Measurements from ENCODE around the gene LMNA. TPM values are rescaled to one million over a fixed set of nuclear protein-coding genes. Genes with fewer than 3 reads are reported as not detected.

Gene LMNA
- total RNA-seq, 1 donor, result 280 TPM

- DNase-seq (ENCODE audit: low read depth in 2 of 3, low spot score in 2 of 3), result no peak
Measured at GRCh38 chr1:156135930-156136871, 21.7 kb downstream of the LMNA start.

- DNase-seq (ENCODE audit: low read depth in 2 of 3, low spot score in 2 of 3), result no peak
Measured at GRCh38 chr1:156136970-156137483, 22.5 kb downstream of the LMNA start.

- no peak for DNase-seq (ENCODE audit: low read depth in 2 of 3, low spot score in 2 of 3)
Measured at GRCh38 chr1:156138458-156138867, 24.0 kb downstream of the LMNA start.

- DNase-seq (ENCODE audit: low read depth in 2 of 3, low spot score in 2 of 3), result peak in 1 of 3 donors; percentile 46
Measured at GRCh38 chr1:156140879-156141707, 26.6 kb downstream of the LMNA start.

- no peak for DNase-seq (ENCODE audit: low read depth in 2 of 3, low spot score in 2 of 3)
Measured at GRCh38 chr1:156143765-156144489, 29.4 kb downstream of the LMNA start.

GRCh38 chr1:156144742-156145141 lies 30.2 kb downstream of the LMNA start:
- no peak for DNase-seq (ENCODE audit: low read depth in 2 of 3, low spot score in 2 of 3)

- DNase-seq (ENCODE audit: low read depth in 2 of 3, low spot score in 2 of 3), result no peak
Measured at GRCh38 chr1:156145650-156146019, 31.1 kb downstream of the LMNA start.

- peak in 2 of 3 donors; percentile 83 to 92 for DNase-seq (ENCODE audit: low read depth in 2 of 3, low spot score in 2 of 3)
Measured at GRCh38 chr1:156146020-156146768, 31.7 kb downstream of the LMNA start.

- DNase-seq (ENCODE audit: low read depth in 2 of 3, low spot score in 2 of 3), result peak in 2 of 3 donors; percentile 56 to 66
Measured at GRCh38 chr1:156146769-156147405, 32.4 kb downstream of the LMNA start.

- DNase-seq (ENCODE audit: low read depth in 2 of 3, low spot score in 2 of 3), result peak in 2 of 3 donors; percentile 82 to 89
Measured at GRCh38 chr1:156148216-156148615, 33.7 kb downstream of the LMNA start.

- DNase-seq (ENCODE audit: low read depth in 2 of 3, low spot score in 2 of 3), result no peak
Measured at GRCh38 chr1:156149374-156150332, 35.1 kb downstream of the LMNA start.

GRCh38 chr1:156150333-156151011 lies 36.0 kb downstream of the LMNA start:
- no peak for DNase-seq (ENCODE audit: low read depth in 2 of 3, low spot score in 2 of 3)

- no peak for DNase-seq (ENCODE audit: low read depth in 2 of 3, low spot score in 2 of 3)
Measured at GRCh38 chr1:156151093-156151688, 36.7 kb downstream of the LMNA start.

- no peak for DNase-seq (ENCODE audit: low read depth in 2 of 3, low spot score in 2 of 3)
Measured at GRCh38 chr1:156152628-156153027, 38.1 kb downstream of the LMNA start.

- no peak for DNase-seq (ENCODE audit: low read depth in 2 of 3, low spot score in 2 of 3)
Measured at GRCh38 chr1:156153362-156153761, 38.9 kb downstream of the LMNA start, which contains the start of gene SEMA4A. TSS of gene SEMA4A (plus strand) at chr1:156153585. CDS start at chr1:156154579, 994 bp downstream.

- peak in 1 of 3 donors; percentile 62 for DNase-seq (ENCODE audit: low read depth in 2 of 3, low spot score in 2 of 3)
Measured at GRCh38 chr1:156154317-156154749, 39.8 kb downstream of the LMNA start.

All from hematopoietic multipotent progenitor cell (in vitro differentiated cells).